Effector memory CD8-positive, alpha-beta T cell (primary cell): Measurements from ENCODE around the gene GIGYF2.

ENCODE experiments used
- ATAC-seq: fragments of 150-1000 bp; cut with Tn5 transposase; replicated peaks from 2 replicates; pipeline ENCODE4 v1.10.0; 2021; ENCODE audit warnings: mild to moderate bottlenecking, moderate library complexity
- DNase-seq, 3 experiments: peaks; one replicate each; pipeline ENCODE4 v3.0.0; 2021
- H3K27ac Mint-ChIP-seq, 2 donors: one replicate each; pipeline ENCODE4 v1.8.0; 2022; ENCODE audit warnings: mild to moderate bottlenecking in 2 of 2, mixed read lengths in 2 of 2, moderate library complexity in 2 of 2
- H3K27me3 Mint-ChIP-seq, 2 donors: one replicate each; pipeline ENCODE4 v1.8.0; 2022; ENCODE audit warnings: mixed read lengths in 2 of 2
- H3K36me3 Mint-ChIP-seq: one replicate; pipeline ENCODE4 v1.8.0; 2022; ENCODE audit warnings: mild to moderate bottlenecking, moderate library complexity, mixed read lengths; ENCODE audit not compliant: insufficient read depth
- H3K4me1 Mint-ChIP-seq, 2 donors: one replicate each; pipeline ENCODE4 v1.8.0; 2022; ENCODE audit warnings: low read depth in 2 of 2, mixed read lengths in 2 of 2
- H3K4me3 Mint-ChIP-seq, 2 donors: one replicate each; pipeline ENCODE4 v1.8.0; 2022; ENCODE audit warnings: mild to moderate bottlenecking in 2 of 2, mixed read lengths in 2 of 2, moderate library complexity in 2 of 2
- H3K9me3 Mint-ChIP-seq, 2 donors: one replicate each; pipeline ENCODE4 v1.8.0; 2022; ENCODE audit warnings: mixed read lengths in 2 of 2

Gene GIGYF2

GRCh38 chr2:232885264-232885961 lies 188.3 kb downstream of the GIGYF2 start:
- no peak for ATAC-seq
- no peak for DNase-seq
- Mint-ChIP-seq H3K27ac (no peak overlapping the region), H3K36me3 (no peaks in the 10 kb centered on the region), H3K4me1 (peaks cover 0 to 2% of the 10 kb centered on the region in 2 donors), H3K27me3 (peaks cover 4 to 22% of the 10 kb centered on the region in 2 donors), H3K9me3 (no peaks in the 10 kb centered on the region), H3K4me3 (no peak overlapping the region)

- Mint-ChIP-seq H3K9me3 (no peaks in the 10 kb centered on the region), H3K4me3 (no peak overlapping the region), H3K27me3 (peaks cover 11 to 29% of the 10 kb centered on the region in 2 donors), H3K4me1 (peaks cover 0 to 2% of the 10 kb centered on the region in 2 donors), H3K27ac (no peak overlapping the region), H3K36me3 (no peaks in the 10 kb centered on the region)
- DNase-seq = no peak
- ATAC-seq = no peak
These were observed 189.0 kb downstream of the GIGYF2 start for GRCh38 chr2:232886176-232886575.

- Mint-ChIP-seq H3K4me3 (no peak overlapping the region), H3K27ac (no peak overlapping the region), H3K36me3 (no peaks in the 10 kb centered on the region), H3K27me3 (peaks cover 16 to 34% of the 10 kb centered on the region in 2 donors), H3K9me3 (no peaks in the 10 kb centered on the region), H3K4me1 (peaks cover 0 to 2% of the 10 kb centered on the region in 2 donors)
- ATAC-seq = no peak
- DNase-seq = no peak
These were observed 189.5 kb downstream of the GIGYF2 start for GRCh38 chr2:232886632-232887031.

- H3K36me3 Mint-ChIP-seq = no peaks in the 10 kb centered on the region
- H3K27ac Mint-ChIP-seq = no peak overlapping the region
- H3K27me3 Mint-ChIP-seq = peaks cover 23 to 41% of the 10 kb centered on the region in 2 donors
- no peak for DNase-seq
- no peak for ATAC-seq
- peaks cover 0 to 2% of the 10 kb centered on the region in 2 donors for H3K4me1 Mint-ChIP-seq
- H3K9me3 Mint-ChIP-seq = no peaks in the 10 kb centered on the region
- H3K4me3 Mint-ChIP-seq = no peak overlapping the region
These were observed 190.2 kb downstream of the GIGYF2 start for GRCh38 chr2:232887171-232887850.

- Mint-ChIP-seq H3K27me3 (peaks cover 31 to 50% of the 10 kb centered on the region in 2 donors), H3K4me1 (peaks cover 0 to 2% of the 10 kb centered on the region in 2 donors), H3K27ac (no peak overlapping the region), H3K4me3 (no peak overlapping the region), H3K9me3 (no peaks in the 10 kb centered on the region), H3K36me3 (no peaks in the 10 kb centered on the region)
- no peak for ATAC-seq
- no peak for DNase-seq
These were observed 191.1 kb downstream of the GIGYF2 start for GRCh38 chr2:232888099-232888836.

- Mint-ChIP-seq H3K4me3 (no peak overlapping the region), H3K27me3 (peaks cover 31 to 45% of the 10 kb centered on the region in 2 donors), H3K27ac (no peak overlapping the region), H3K36me3 (no peaks in the 10 kb centered on the region), H3K4me1 (peaks cover 0 to 2% of the 10 kb centered on the region in 2 donors), H3K9me3 (no peaks in the 10 kb centered on the region)
- ATAC-seq (no peak), DNase-seq (no peak)
These were observed 191.9 kb downstream of the GIGYF2 start for GRCh38 chr2:232888839-232889529.

- H3K4me3 Mint-ChIP-seq = no peak overlapping the region
- DNase-seq = no peak
- H3K27me3 Mint-ChIP-seq = peaks cover 31 to 41% of the 10 kb centered on the region in 2 donors
- peaks cover 0 to 2% of the 10 kb centered on the region in 2 donors for H3K4me1 Mint-ChIP-seq
- H3K9me3 Mint-ChIP-seq = no peaks in the 10 kb centered on the region
- ATAC-seq = no peak
- peaks cover 3% of the 10 kb centered on the region for H3K36me3 Mint-ChIP-seq
- H3K27ac Mint-ChIP-seq = no peak overlapping the region
These were observed 192.8 kb downstream of the GIGYF2 start for GRCh38 chr2:232889876-232890401.

- Mint-ChIP-seq H3K9me3 (no peaks in the 10 kb centered on the region), H3K4me1 (peaks cover 0 to 2% of the 10 kb centered on the region in 2 donors), H3K4me3 (no peak overlapping the region), H3K27me3 (peaks cover 31 to 41% of the 10 kb centered on the region in 2 donors), H3K27ac (no peak overlapping the region), H3K36me3 (peaks cover 3% of the 10 kb centered on the region)
- DNase-seq (no peak), ATAC-seq (no peak)
These were observed 193.4 kb downstream of the GIGYF2 start for GRCh38 chr2:232890536-232890895.

GRCh38 chr2:232890896-232891601 lies 193.9 kb downstream of the GIGYF2 start:
- peaks cover 0 to 2% of the 10 kb centered on the region in 2 donors for H3K4me1 Mint-ChIP-seq
- no peak overlapping the region for H3K4me3 Mint-ChIP-seq
- no peaks in the 10 kb centered on the region for H3K9me3 Mint-ChIP-seq
- no peak overlapping the region for H3K27ac Mint-ChIP-seq
- H3K27me3 Mint-ChIP-seq = peaks cover 31 to 41% of the 10 kb centered on the region in 2 donors
- H3K36me3 Mint-ChIP-seq = peaks cover 3% of the 10 kb centered on the region
- DNase-seq (no peak), ATAC-seq (no peak)

GRCh38 chr2:232891621-232892071 lies 194.5 kb downstream of the GIGYF2 start:
- Mint-ChIP-seq H3K27me3 (peaks cover 31 to 41% of the 10 kb centered on the region in 2 donors), H3K9me3 (no peaks in the 10 kb centered on the region), H3K36me3 (peaks cover 3% of the 10 kb centered on the region), H3K4me3 (no peak overlapping the region), H3K4me1 (peaks cover 0 to 2% of the 10 kb centered on the region in 2 donors), H3K27ac (no peak overlapping the region)
- DNase-seq = no peak
- ATAC-seq = no peak

GRCh38 chr2:232892221-232892620 lies 195.1 kb downstream of the GIGYF2 start:
- H3K4me3 Mint-ChIP-seq = no peak overlapping the region
- DNase-seq (no peak), ATAC-seq (no peak)
- no peaks in the 10 kb centered on the region for H3K9me3 Mint-ChIP-seq
- peaks cover 3% of the 10 kb centered on the region for H3K36me3 Mint-ChIP-seq
- H3K4me1 Mint-ChIP-seq = peaks cover 0 to 2% of the 10 kb centered on the region in 2 donors
- H3K27me3 Mint-ChIP-seq = peaks cover 31 to 41% of the 10 kb centered on the region in 2 donors
- no peak overlapping the region for H3K27ac Mint-ChIP-seq

- DNase-seq (no peak), ATAC-seq (no peak)
- Mint-ChIP-seq H3K27me3 (peaks cover 31 to 41% of the 10 kb centered on the region in 2 donors), H3K36me3 (peaks cover 3% of the 10 kb centered on the region), H3K27ac (no peak overlapping the region), H3K4me3 (no peak overlapping the region), H3K9me3 (no peaks in the 10 kb centered on the region), H3K4me1 (peaks cover 0 to 2% of the 10 kb centered on the region in 2 donors)
These were observed 195.7 kb downstream of the GIGYF2 start for GRCh38 chr2:232892843-232893242.
